ENCODE data around the gene CPEB3.

DNA sequence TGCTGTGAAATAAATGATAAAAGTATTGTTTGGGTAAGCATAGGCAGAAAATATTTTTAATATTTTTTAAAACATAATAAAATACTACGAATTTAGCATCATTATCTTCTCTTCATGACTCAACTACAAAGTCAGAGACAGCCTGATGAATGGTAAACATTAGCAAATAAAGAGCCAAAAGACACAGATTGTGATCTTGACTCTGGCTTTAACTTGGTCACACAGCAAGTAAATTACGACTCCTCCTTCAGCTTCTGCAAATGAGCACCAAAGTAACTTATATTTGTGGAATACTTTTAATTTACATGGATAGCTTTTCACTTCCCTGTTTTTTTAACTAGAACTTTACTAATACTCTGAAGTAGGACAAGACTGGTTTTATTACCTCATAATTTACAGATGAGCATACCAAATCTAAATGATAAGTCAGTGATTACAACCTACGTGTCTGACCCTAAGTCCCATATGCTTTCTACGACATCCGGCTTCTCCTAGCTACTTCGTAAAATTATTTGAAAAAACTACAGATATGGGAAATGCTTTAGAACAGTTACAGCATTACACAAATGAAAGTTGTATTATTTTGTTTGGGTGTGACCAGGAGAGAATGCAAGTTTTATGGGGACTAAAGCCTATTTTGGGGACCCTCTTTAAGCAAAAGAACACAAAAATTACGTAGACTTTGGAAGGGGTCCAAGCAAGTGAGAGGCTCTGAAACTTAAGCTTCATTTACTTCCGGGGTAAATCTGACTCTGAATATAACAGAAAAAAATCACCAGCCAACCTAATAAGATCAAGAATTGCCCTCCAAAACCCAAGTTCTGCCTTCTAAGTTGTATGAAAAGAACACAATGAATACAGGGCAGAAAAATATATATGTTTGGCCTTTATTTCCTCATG lies 133.8 kb downstream of the CPEB3 start:
- TF ChIP-seq, protein P1, sequence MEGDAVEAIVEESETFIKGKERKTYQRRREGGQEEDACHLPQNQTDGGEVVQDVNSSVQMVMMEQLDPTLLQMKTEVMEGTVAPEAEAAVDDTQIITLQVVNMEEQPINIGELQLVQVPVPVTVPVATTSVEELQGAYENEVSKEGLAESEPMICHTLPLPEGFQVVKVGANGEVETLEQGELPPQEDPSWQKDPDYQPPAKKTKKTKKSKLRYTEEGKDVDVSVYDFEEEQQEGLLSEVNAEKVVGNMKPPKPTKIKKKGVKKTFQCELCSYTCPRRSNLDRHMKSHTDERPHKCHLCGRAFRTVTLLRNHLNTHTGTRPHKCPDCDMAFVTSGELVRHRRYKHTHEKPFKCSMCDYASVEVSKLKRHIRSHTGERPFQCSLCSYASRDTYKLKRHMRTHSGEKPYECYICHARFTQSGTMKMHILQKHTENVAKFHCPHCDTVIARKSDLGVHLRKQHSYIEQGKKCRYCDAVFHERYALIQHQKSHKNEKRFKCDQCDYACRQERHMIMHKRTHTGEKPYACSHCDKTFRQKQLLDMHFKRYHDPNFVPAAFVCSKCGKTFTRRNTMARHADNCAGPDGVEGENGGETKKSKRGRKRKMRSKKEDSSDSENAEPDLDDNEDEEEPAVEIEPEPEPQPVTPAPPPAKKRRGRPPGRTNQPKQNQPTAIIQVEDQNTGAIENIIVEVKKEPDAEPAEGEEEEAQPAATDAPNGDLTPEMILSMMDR (conservative IDR thresholded peaks at IDR 0.05; ENCODE audit: low read depth, low read length), result no peak
- TF ChIP-seq EZH2 (IDR thresholded peaks at IDR 0.05; ENCODE audit: borderline replicate concordance, low read depth, low read length, poor library complexity, severe bottlenecking), result no peak
